ENCODE results near the gene RNF44.

Gene RNF44

GRCh38 chr5:176534640-176535039 lies 2.6 kb downstream of the RNF44 start:
- FAIRE-seq, result no peak

GRCh38 chr5:176533894-176534611 lies 3.1 kb downstream of the RNF44 start:
- no peak for FAIRE-seq

GRCh38 chr5:176533390-176533789 lies 3.8 kb downstream of the RNF44 start:
- FAIRE-seq, result no peak

- no peak for FAIRE-seq
Measured at GRCh38 chr5:176532795-176533194, 4.4 kb downstream of the RNF44 start.

GRCh38 chr5:176531902-176532493 lies 5.2 kb downstream of the RNF44 start:
- FAIRE-seq, result no peak

- FAIRE-seq, result no peak
Measured at GRCh38 chr5:176530983-176531901, 6.0 kb downstream of the RNF44 start.

GRCh38 chr5:176530393-176530982 lies 6.7 kb downstream of the RNF44 start:
- no peak for FAIRE-seq

- FAIRE-seq, result no peak
Measured at GRCh38 chr5:176529741-176530141, 7.5 kb downstream of the RNF44 start.

- FAIRE-seq, result no peak
Measured at GRCh38 chr5:176529116-176529740, 8.0 kb downstream of the RNF44 start.

- no peak for FAIRE-seq
Measured at GRCh38 chr5:176528761-176529115, 8.5 kb downstream of the RNF44 start.

- FAIRE-seq, result no peak
Measured at GRCh38 chr5:176528301-176528700, 8.9 kb downstream of the RNF44 start.

- no peak for FAIRE-seq
Measured at GRCh38 chr5:176527246-176528222, 9.7 kb downstream of the RNF44 start.

- no peak for FAIRE-seq
Measured at GRCh38 chr5:176526462-176526861, 10.7 kb downstream of the RNF44 start.

- FAIRE-seq, result no peak
Measured at GRCh38 chr5:176525677-176526076, 11.5 kb downstream of the RNF44 start.

GRCh38 chr5:176524987-176525386 lies 12.2 kb downstream of the RNF44 start:
- no peak for FAIRE-seq

- FAIRE-seq, result no peak
Measured at GRCh38 chr5:176524138-176524537, 13.1 kb downstream of the RNF44 start.

GRCh38 chr5:176521699-176522263 lies 15.4 kb downstream of the RNF44 start:
- no peak for FAIRE-seq

- FAIRE-seq, result no peak
Measured at GRCh38 chr5:176521286-176521685, 15.9 kb downstream of the RNF44 start.

- no peak for FAIRE-seq
Measured at GRCh38 chr5:176519810-176520720, 17.1 kb downstream of the RNF44 start.

- no peak for FAIRE-seq
Measured at GRCh38 chr5:176517053-176517661, 20.0 kb downstream of the RNF44 start.
